Right lobe of liver (tissue), 4 donors: ENCODE data around the gene TRAPPC2L.

ENCODE experiments used
- POLR2A ChIP-seq: fragments of 450-650 bp; IDR thresholded peaks from one replicate; pipeline ENCODE4 v1.6.1; 2017; ENCODE audit warnings: antibody characterized with exemption, mild to moderate bottlenecking
- TF ChIP-seq, protein P1 (sequence below), 4 donors: fragments of 200-600 bp in 3 of 4; fragments of 450-650 bp in 1 of 4; IDR thresholded peaks; one replicate each; pipeline versions ENCODE4 v1.5.1 to v1.8.0; 2016 to 2022; ENCODE audit warnings: antibody characterized with exemption in 4 of 4, mild to moderate bottlenecking in 2 of 4
- donor health status: DM: no; HTN: no; CAD: no.
- donor health status: DM: no; HTN: no; CAD: no.
- donor health status: DM: no; HTN: yes; CAD: no.

DNA sequence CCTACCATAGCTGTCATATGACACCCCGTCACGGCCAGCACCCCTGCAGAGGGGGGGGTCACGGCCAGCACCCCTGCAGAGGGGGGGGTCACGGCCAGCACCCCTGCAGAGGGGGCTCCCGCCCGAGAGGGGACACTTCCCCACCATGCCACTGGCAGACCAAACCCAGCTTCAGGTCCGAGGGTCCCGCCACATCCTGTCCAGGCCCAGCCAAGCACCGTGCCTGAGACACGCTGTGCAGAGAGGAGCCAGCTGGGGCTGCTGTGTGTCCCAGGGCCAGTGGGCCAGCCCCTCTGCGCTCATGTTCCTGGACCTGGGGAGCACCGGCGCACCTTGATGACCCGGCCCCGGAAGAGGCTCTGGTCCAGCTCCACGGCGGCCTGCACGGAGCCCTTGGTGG lies 7.6 kb downstream of the TRAPPC2L start:
- TF ChIP-seq POLR2A, result no peak
- TF ChIP-seq, protein P1, sequence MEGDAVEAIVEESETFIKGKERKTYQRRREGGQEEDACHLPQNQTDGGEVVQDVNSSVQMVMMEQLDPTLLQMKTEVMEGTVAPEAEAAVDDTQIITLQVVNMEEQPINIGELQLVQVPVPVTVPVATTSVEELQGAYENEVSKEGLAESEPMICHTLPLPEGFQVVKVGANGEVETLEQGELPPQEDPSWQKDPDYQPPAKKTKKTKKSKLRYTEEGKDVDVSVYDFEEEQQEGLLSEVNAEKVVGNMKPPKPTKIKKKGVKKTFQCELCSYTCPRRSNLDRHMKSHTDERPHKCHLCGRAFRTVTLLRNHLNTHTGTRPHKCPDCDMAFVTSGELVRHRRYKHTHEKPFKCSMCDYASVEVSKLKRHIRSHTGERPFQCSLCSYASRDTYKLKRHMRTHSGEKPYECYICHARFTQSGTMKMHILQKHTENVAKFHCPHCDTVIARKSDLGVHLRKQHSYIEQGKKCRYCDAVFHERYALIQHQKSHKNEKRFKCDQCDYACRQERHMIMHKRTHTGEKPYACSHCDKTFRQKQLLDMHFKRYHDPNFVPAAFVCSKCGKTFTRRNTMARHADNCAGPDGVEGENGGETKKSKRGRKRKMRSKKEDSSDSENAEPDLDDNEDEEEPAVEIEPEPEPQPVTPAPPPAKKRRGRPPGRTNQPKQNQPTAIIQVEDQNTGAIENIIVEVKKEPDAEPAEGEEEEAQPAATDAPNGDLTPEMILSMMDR (IDR thresholded peaks at IDR 0.05), result no peak
